DMS53 treated with DMSO at 0.1 percent for 48 hours (cell line): ENCODE measurements around the gene GOLGA8S.
A peak's percentile ranks its signal among the peaks of the same experiment; 100 is the strongest.
"Not testable (repeated sequence)": the region's sequence is repeated elsewhere in the genome, so short reads cannot be mapped to it uniquely, and the experiment has no call there.

Source experiments
- DNase-seq: peaks from one replicate; lab custom pipeline; 2025; ENCODE audit not compliant: unreplicated experiment; lab: John Stamatoyannopoulos, UW

Gene GOLGA8S, protein sequence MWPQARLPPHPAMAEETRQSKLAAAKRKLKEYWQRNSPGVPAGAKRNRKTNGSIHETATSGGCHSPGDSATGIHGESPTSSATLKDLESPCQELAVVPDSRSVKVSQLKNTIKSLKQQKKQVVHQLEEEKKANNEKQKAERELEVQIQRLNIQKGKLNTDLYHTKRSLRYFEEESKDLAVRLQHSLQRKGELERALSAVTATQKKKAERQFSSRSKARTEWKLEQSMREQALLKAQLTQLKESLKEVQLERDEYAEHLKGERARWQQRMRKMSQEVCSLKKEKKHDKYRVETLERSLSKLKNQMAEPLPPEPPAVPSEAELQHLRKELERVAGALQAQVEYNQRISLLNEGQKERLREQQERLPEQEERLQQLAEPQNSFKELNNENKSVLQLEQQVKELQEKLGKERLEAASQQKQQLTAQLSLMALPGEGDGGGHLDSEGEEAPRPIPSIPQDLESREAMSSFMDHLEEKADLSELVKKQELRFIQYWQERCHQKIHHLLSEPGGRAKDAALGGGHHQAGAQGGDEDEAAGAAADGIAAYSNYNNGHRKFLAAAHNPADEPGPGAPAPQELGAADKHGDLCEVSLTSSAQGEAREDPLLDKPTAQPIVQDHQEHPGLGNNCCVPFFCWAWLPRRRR

DNA sequence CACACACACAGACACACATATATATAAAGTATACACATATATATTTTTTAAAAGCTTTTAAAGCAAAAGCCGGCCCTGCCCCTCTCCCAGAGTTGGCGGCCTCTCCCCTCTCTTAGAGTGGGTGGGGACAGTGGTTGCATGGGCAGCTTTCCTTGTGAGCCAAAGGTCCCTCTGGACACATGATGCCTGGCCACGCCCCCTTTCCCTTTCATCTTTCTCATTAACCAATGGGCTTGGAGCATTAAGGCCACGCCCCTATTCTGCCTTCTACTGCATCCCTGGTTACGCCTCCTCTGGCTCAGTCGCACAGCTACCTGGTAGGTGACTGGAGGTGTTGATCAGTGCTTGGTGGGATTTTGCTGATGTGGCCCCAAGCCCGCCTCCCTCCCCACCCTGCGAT lies at the start of gene GOLGA8S:
TSS of gene GOLGA8S (plus strand) at position 301 of the 400 bp plus-strand sequence. CDS start at position 363, 62 bp downstream.
- not testable (repeated sequence) for DNase-seq

DNA sequence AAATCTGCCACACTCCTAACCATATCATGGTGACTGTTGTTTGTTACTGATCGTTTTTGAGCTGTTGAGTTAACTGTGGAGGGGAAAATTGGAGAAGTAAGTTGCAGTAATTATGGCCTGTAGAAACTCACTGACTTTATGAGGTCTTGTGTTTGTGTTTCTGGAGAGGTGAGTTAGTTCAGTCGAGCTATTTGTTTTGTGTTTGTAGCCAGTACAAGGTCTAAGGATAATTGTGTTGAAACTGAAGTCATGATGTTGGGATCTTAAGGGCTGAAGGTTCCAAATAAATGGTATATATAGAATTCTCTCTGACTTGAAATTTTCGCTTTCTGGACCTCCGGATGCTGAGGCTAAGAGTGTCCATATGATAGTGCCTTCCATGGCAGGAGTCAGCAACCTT lies 49.7 kb upstream of the GOLGA8S start:
- not testable (repeated sequence) for DNase-seq

DNA sequence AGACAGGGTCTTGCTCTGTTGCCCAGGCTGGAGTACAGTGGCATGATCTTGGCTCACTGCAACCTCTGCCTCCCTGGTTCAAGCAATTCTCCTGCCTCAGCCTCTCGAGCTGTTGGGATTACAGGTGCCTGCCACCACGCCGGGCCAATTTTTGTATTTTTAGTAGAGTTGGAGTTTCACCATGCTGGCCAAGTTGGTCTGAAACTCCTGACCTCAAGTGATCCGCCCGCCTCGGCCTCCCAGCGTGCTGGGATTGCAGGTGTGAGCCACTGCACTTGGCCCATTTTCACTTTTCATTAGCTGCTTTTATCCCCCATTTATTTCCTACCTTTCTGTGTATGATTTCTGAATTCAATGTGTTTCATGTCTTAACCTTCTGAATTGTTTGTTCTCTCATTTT lies 48.6 kb upstream of the GOLGA8S start:
- DNase-seq = not testable (repeated sequence)

DNA sequence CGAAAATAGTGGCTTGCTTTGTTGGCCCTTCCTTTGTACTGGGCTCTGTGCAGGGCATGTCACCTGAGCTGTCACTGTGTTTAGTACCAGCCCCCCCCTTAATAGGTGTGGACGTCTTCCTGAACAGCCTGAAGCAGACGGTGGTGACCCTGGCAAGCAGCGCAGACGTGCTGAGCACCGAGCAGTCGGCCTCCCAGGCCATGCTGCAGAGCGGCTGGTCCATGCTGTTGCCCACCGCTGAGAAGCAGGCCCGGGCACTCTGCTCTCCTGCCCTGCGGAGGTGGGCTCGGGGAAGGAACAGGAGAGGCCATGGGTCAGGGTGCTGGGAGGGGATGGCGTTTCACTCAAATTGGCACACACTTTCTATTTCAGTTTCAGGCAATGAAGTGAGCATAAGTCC lies 43.3 kb upstream of the GOLGA8S start:
- not testable (repeated sequence) for DNase-seq

DNA sequence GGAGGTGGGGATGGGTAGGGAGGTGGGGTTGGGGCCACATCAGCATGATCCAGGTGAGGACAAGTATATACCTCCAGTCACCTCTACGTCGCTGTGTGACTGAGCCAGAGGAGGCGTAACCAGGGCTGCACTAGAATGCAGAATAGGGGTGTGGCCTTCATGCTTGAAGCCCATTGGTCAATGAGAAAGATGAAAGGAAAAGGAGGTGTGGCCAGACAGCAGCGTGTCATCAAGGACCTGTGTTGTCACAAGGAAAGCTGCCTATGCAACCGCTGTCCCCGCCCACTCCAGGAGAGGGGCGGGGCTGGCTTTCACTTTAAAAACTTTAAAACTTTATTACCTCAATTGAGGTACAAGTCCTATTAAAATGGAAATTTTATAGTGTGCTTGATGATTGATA lies 20.5 kb upstream of the GOLGA8S start, which contains the start of gene GOLGA6L26:
TSS of gene GOLGA6L26 (minus strand) at position 101 of the 400 bp plus-strand sequence. CDS start at position 40, 61 bp downstream.
- not testable (repeated sequence) for DNase-seq

DNA sequence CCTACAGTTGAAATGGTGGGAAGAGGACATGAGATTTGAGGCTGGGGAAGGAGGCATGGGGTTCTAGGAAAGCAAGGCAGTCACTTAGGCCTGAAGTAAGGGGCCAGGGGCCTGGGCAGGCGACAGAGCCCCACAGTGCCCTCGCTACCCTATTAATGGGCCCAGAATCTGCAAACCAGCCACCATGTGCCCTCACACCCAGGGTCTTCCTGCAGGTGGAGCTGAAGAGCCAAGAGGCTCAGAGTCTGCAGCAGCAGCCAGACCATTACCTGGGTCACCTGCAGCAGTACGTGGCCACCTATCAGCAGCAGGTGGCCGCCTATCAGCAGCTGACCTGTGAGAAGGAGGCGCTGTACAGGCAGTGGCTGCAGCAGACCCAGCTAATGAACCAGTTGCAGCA lies 8.1 kb downstream of the GOLGA8S start:
- not testable (repeated sequence) for DNase-seq

DNA sequence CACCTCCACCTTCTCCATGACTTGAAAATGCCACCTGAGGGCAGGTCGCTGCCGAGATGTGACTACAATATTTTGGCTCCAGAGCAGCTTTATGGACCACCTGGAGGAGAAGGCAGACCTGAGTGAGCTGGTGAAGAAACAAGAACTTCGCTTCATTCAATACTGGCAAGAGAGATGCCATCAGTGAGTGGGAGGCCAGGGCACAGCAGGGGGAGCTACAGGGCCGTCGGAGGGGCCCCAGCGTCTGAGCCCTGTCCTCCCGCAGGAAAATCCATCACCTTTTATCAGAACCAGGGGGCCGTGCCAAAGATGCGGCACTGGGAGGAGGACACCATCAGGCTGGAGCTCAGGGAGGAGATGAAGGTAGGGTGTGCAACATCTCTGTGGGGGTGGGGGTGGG lies 9.7 kb downstream of the GOLGA8S start:
- DNase-seq = not testable (repeated sequence)

DNA sequence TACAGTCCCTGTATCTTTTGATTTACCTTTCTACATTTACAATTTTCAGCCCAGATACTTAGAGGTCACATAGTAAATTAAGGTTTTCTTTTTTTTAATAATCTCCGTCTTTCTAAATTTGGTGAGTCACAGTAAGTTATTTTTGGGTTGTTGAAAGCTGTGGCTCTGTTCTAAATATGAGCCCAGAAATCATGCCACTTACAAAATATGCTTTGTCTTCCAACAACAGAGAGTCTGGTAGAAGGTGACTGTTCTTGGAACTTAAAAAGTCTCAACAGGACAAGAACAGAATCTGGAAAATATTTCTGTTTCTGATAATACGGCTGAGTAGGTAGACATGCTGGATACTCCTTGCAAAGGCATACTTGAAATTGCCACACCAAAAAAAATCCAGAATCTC lies 16.0 kb downstream of the GOLGA8S start:
- no peak for DNase-seq

DNA sequence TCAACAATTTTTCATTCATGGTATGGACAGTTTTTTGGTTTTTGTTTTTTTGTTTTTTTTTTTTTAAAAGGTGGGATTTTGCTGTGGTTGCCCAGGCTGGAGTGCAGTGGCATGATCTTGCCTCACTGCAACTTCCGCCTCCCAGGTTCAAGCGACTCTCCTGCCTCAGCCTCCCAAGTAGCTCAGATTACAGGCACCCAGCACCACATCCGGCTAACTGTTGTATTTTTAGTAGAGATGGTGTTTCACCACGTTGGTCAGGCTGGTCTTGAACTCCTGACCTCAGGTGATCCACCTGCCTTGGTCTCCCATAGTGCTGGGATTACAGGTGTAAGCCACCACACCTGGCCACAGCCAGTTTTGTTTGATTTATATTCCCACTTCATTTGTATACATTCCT lies 16.6 kb downstream of the GOLGA8S start:
- not testable (repeated sequence) for DNase-seq

DNA sequence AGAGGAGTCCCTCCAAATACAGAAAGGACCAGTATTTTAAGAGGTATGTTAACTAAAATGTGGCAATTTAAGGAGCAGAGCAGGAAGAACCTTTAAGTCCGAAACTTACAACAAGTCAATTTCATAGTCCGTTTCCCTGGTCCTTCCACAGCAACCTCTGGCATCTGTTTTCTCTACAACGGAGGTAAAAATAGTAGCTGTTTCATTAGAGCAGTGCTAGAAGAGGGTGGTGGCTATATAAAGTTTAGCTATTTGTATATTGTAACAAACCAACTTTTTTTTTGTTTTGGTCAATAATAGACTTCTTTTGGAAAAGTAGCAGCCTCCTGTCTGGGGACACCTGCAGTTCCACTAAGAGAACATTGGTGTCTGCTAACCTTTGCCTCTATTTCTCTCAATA lies 17.3 kb downstream of the GOLGA8S start:
- DNase-seq = not testable (repeated sequence)

DNA sequence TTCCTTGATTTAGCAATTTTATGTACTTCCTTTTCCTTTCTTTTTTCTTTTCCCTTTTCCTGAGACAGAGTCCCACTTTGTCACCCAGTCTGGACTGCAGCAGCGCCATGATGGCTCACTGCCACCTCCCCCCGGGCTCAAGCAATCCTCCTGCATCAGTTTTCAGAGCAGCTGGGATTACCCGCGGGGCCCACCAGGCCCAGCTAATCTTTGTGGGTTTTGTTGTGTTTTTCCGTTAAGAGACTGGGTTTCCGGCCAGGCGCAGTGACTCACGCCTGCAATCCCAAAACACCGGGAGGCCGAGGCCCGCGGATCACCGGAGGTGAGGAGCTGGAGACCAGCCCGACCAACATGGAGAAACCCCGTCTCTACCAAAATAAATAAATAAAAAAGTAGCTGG lies 17.7 kb downstream of the GOLGA8S start:
- DNase-seq = no peak

DNA sequence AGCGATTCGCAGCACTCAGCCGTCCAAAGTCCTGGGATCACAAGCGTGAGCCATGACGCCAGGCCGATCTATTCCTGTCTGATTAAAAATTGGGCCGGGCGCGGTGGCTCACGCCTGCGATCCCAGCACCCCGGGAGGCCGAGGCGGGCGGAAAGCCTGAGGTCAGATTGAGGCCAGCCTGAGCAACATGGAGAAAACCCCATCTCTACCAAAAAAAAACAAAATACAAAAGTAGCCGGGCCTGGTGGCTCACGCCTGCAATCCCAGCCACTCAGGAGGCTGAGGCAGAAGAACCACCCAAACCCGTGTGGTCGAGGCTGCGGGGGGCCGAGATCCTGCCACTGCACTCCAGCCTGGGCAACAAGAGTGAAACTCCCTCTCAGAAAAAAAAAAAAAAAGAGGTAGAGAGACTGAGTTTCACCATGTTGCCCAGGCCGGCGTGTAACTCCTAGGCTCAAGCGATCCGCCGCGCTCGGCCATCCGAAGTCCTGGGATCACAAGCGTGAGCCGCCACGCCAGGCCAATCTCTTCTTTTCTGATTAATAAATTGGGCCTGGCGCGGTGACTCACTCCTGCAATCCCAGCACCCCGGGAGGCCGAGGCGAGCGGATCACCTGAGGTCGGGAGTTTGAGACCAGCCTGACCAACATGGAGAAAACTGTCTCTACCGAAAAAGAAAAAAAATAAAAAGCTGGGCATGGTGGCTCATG lies 18.5 kb downstream of the GOLGA8S start:
- not testable (repeated sequence) for DNase-seq

DNA sequence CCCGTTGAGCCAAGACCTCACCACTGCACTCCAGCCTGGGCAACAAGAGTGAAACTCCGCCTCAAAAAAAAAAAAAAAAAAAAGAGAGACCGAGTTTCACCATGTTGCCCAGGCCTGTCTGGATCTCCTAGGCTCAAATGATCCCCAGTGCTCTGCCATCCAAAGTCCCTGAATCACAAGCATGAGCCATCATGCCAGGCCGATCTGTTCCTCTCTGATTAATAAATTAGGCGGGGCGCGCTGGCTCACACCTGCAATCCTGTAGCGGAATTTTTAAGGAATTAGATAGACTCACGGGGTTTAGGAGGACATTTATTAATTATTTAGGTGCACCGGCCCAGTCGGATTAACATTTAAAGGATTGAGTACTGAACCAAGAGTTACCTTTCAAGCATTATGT lies 19.7 kb downstream of the GOLGA8S start:
- not testable (repeated sequence) for DNase-seq

DNA sequence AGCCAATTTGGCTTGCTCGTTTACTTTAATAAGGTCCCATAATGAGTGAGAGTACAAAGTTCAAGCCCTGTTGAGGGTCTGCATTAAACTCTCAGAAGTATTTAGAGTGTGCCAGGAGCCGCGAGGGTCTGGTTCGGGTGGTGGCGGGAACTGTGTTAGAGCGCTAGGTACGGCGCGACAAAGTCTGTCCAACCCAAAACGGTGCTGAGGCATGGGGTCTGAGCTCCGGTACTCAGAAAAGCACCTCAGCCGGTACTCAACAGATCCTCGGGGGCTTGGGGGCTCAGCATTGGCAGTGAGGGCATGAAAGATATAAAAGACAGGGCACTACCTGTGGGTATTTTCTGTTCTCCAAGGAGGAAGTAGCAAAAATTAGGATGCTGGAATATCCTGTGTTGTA lies 24.4 kb downstream of the GOLGA8S start:
- not testable (repeated sequence) for DNase-seq

DNA sequence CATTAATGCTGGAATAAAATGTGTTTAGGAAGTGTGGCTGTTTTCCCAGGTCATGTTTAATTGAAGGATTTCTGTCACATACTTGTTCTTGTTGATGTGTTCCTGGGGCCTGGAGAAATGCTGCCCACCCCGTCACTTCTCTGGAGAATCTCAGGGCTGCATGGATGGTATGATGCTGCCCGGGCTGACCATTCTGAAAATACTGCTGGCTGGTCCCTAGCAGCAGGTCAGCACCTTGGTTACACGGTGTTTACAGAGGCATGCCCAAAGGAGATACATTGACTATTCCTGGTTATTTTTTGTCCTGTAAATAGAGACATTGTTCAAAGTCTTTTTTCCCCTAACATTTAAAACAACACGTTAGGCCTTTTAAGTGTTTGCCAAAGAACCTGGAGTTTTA lies 26.2 kb downstream of the GOLGA8S start:
- DNase-seq = not testable (repeated sequence)

DNA sequence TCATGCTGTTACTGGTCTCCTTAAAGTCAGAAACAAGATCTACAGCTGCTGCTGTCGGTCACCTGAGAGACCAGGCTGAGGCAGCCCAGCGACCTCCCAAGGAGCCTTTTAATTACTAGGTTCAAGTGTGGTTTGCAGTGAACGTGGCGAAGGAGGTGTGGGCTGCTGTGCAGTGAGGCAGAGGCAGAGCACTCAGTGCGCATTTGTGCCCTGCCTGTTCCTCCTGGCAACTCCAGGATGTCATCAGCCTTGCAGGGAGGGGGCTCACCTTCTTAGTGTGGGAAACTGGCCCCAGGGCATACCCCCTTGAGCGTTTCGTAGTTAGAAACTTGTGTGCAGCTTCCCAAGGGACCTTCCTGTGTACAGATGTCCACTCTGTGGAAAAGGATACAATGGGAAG lies 26.6 kb downstream of the GOLGA8S start:
- not testable (repeated sequence) for DNase-seq

DNA sequence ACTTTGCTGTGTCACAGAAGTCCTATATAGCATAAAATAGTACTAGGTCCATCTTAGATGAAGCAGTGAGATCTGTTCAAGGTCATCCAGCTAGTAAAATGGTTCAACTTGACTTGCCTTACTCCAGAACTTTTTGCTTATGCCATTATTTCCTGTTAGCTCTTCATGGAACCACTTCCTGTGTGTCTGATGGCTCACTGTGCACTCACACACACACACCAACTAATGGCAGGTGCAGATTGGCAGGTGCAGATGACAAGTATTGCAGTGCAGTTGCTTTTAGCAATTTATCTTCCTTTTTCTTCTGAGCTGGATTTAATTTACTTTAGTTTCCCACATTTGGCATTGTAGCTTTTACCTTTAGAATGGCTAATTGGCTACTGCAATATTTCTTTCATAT lies 29.8 kb downstream of the GOLGA8S start:
- DNase-seq = peak; percentile 11

DNA sequence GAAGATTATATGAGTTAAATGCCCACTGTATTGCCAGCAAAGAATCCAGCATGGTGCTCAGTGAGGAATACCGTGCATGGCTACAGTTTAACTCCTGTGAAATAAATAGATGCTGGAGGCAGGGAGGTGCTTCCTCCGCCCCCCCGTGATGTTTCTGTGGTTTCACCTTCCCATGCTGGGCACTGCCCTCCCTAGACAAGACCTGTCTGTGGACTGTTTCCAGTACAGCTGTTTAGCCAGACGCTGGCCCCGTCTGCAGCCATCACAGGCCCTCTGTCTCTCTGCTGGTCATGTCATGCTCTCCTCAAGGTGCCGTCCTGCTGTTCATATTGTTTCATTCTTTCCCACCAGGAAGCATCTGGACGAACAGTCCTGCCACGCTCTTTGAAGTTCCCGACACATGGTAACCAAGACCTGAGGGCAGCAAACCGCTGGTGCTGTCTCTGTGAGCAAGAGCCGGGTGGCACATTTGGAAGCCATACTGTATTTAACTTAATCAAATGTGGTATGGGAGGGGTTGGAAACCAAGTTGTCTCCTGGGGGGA lies 31.4 kb downstream of the GOLGA8S start:
- DNase-seq = no peak

DNA sequence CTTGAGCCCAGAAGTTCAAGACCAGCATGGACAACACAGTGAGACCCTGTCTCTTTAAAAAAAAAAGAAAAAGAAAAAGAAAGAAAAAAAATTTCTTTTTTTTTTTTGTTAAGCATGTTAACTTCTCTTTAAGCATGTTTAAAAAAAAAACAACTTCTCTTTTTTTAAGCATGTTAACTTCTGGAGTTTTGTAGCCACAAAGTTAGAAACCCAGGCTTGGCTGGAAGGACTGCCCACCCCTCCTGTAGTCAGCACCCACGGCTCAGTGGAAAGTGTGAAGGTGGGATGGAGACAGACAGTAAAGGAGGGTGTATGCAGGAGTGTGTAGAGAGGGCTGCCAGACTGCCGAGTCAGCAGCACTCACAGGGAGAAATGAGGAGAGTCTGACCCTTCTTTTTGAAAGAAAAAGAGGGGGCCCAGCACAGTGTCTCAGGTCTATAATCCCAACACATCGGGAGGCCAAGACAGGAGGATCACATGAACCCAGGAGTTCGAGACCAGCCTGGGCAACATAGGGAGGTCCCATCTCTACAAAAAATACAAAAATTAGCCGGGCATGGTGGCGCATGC lies 33.2 kb downstream of the GOLGA8S start:
- no peak for DNase-seq

DNA sequence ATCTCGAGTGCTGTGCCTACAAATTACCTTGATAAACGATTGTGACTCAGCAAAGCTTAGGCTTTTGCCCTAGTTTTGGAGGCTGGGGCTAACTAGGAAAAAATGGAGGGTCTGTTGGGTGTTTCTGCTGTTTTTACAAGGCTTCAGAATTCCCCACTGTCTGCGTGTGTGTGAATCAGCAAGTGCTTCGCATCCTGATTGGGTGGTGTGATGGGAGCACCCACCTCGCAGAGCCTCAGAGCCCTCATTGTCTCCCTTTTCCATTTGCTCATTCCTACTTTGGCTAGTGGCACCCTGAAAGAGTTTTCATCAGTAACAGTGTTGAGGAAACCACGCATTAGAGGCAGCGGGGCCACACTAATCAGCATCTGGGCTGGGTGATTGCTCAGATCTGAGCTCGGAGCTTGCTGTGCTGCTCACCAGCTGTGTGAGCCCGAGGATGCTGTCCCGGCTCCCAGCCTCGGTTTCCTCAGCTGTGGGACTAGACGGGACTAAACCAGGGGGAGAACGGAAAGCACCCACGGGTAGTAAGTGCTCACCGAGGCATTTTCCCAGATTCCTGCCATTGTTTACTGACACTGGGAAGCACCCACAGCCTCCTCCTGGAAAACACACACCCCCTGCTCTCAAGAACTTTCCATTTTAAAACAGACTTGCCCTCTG lies 40.6 kb downstream of the GOLGA8S start:
- no peak for DNase-seq
